Astrocyte (in vitro differentiated cells and primary cell): ENCODE data around the gene MICAL2.

Experiments
- CTCF ChIP-seq: IDR thresholded peaks from 2 replicates; pipeline ENCODE4 v1.5.1; 2011; ENCODE audit warnings: low read depth, mild to moderate bottlenecking, inconsistent platforms, low read length, moderate library complexity; ENCODE audit not compliant: insufficient read depth
- EZH2 ChIP-seq: IDR thresholded peaks from 2 replicates; pipeline ENCODE4 v1.6.1; 2012; ENCODE audit warnings: mild to moderate bottlenecking, low read length, inconsistent platforms; ENCODE audit not compliant: insufficient read depth

DNA sequence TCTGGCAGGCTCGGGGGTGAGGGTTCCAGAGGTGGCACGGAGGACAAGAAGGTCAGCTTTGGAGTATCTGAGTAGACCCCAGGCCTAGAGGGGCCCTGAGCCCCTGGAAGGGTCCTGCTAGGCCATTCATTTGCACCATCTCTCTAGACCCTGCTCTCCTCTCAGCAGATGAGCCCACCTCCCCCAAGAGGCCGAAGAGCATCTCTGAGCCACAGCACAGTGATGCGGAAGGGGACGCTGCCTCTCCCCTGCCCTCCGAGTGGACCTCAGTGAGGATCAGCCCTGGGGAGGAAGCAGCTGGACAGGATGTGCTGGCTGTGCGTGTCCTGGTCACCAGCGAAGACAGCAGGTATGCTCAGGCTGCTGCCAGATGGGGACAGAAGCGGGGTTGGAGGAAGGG is 165.4 kb downstream of the MICAL2 start:
- TF ChIP-seq CTCF (no peak), EZH2 (no peak)
